GM18517 (cell line): ENCODE data around the gene DLD.
"Not testable (repeated sequence)": the region's sequence is repeated elsewhere in the genome, so short reads cannot be mapped to it uniquely, and the experiment has no call there.

Experiments
- ATAC-seq: cut with Tn5 transposase; IDR thresholded peaks from one replicate; pipeline ENCODE4 v1.9.1; 2021; ENCODE audit warnings: mild to moderate bottlenecking, moderate library complexity; ENCODE audit not compliant: unreplicated experiment

The DLD gene, protein sequence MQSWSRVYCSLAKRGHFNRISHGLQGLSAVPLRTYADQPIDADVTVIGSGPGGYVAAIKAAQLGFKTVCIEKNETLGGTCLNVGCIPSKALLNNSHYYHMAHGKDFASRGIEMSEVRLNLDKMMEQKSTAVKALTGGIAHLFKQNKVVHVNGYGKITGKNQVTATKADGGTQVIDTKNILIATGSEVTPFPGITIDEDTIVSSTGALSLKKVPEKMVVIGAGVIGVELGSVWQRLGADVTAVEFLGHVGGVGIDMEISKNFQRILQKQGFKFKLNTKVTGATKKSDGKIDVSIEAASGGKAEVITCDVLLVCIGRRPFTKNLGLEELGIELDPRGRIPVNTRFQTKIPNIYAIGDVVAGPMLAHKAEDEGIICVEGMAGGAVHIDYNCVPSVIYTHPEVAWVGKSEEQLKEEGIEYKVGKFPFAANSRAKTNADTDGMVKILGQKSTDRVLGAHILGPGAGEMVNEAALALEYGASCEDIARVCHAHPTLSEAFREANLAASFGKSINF

DNA sequence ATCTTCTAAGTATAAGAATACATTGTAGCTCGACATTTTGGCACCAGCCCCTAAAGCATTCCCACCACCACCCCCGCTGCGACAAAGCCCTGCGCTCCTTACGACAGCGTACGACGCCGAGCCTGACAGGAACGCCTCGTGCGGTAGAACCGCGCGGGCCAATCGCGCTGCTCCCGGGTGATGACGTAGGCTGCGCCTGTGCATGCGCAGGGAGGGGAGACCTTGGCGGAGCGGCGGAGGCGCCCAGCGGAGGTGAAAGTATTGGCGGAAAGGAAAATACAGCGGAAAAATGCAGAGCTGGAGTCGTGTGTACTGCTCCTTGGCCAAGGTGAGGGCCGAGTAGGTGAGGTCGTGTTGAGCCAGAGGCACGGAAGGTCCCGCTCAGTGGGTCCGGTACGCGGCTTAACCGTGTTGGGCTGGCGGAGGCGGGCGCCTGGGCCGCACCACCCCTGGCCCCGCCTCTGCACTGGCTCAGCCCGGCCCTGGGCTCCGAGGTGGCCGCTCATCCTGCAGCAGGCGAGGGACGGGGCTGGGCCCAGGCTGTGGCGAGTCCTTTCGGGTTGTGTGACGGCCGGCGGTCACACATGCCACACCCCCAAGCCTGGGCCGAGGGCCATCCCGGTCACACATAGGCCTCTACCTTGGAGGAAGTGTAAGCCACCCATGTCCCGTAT lies at the start of gene DLD:
DLD (plus strand) TSS at position 222 of the 674 bp plus-strand sequence; CDS start at position 290, 68 bp downstream.
- peak; percentile 98 for ATAC-seq

DNA sequence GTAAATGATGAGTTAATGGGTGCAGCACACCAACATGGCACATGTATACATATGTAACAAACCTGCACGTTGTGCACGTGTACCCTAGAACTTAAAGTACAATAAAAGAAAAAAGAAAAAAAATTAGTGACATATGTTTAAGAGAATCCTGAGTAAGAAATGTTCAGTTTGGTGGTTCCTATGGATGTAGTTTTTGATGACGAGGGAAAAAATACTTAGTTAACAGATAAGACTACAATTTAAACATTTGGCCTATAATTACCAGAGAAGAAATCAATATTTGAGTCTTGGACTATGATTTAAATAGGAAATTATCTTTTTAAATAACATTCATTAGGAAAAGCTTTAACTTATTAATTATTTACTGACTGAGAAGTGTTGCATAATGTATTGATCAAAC lies 48.8 kb upstream of the DLD start:
- ATAC-seq: no peak

DNA sequence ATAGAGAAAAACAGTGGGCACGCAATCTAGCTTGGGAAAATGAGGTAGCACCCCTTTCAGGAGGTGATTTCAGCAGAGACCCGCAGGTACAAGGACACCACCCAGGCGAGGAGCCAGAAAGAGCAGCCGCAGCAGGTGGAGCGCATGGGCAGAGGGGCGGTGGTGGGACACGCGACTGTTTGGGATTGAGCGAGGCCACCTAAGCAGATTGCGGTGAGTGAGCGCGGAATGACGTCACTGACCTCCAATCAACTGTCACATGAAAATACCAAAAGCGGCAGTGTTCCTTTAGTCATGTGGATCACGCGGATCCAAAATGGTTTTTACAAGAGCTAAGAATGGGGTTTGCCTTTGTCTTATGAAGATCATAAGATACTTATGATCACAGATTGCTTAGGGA lies 47.8 kb upstream of the DLD start:
- ATAC-seq: no peak

DNA sequence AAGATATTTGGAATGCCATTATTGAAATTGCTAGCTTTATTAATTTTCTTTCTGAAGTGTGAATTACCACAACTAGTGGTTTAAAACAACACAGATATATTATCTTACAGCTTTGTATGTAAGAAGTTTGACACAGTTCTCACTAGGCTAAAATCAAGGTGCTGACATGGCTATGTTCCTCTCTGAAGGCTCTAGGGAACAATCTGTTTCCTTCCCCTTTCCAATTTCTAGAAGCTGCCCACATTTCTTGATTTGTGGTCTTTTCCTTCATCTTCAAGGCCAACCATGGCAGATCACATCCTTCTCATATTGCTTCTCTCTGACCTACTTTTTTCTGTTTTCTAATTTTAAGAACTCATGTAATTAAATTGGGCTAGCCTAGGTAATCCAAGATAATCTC lies 44.7 kb upstream of the DLD start:
- ATAC-seq: no peak

DNA sequence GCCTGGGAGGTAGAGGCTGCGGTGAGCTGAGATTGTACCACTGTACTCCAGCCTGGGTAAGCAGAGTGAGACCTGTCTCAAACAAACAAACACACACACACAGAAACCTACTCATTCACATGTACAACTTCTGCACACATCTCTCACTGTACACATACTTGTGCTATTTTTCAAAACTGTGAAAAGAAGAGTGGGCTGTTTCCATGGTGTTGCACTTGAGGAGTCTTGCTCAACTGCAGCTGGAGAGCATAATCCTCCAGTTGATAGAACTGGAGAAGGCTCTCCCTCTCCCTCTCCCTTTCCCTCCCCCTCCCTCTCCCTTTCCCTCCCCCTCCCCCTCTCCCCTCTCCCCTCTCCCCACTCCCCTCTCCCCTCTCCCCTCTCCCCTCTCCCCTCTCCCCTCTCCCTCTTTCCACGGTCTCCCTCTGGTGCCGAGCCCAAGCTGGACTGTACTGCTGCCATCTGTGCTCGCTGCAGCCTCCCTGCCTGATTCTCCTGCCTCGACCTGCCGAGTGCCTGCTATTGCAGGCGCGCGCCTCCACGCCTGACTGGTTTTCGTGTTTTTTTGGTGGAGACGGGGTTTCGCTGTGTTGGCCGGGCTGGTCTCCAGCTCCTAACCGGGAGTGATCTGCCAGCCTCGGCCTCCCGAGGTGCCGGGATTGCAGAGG lies 43.7 kb upstream of the DLD start:
- no peak for ATAC-seq

DNA sequence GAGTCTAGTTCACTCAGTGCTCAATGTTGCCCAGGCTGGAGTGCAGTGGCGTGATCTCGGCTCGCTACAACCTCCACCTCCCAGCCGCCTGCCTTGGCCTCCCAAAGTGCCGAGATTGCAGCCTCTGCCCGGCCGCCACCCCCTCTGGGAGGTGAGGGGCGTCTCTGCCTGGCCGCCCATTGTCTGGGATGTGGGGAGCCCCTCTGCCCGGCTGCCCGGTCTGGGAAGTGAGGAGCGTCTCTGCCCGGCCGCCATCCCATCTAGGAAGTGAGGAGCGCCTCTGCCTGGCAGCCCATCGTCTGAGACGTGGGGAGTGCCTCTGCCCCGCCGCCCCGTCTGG lies 43.2 kb upstream of the DLD start:
- not testable (repeated sequence) for ATAC-seq

DNA sequence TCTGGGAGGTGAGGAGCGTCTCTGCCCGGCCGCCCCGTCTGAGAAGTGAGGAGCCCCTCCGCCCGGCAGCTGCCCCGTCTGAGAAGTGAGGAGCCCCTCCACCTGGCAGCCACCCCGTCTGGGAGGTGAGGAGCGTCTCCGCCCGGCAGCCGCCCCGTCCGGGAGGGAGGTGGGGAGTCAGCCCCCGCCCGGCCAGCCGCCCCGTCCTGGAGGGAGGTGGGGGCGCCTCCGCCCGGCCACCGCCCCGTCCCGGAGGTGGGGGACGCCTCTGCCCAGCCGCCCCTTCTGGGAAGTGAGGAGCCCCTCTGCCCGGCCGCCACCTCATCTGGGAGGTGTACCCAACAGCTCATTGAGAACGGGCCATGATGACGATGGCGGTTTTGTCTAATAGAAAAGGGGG lies 42.8 kb upstream of the DLD start:
- not testable (repeated sequence) for ATAC-seq

DNA sequence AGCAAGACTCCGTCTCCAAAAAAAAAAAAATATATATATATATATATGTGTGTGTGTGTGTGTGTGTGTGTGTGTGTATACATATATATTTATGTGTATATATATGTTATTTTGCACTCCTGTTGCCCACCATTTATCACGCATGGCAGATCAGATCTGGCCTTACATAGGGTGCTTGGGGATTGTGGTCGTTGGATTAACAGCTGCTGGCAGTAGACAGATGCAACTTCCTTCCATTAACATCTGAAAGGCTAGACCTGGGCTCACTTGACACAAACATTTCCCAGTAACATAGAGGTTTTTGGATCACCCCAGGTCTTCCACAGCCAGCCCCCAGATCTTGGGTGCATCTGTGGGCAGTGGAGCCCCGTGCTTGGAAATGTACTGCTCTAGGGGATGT lies 40.8 kb upstream of the DLD start:
- ATAC-seq: no peak

DNA sequence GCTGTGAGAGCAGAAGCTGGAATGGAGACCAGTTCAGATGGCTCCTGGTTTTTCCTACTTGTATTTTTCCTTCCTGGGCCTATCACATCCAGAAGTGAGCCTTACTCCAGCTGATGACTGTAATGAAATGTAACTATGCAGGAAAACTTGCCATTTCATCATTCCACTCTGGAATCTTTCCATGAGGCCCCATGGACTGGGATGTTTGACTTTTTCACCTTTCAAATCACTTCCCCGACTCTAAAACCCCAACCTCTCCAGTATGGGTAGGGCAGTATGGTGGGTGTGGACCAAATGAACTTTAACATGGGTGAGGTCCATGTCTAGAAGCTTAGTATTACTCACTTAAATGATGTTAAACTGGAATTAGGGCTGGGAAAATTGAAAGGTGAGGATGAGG lies 40.3 kb upstream of the DLD start:
- ATAC-seq: no peak

DNA sequence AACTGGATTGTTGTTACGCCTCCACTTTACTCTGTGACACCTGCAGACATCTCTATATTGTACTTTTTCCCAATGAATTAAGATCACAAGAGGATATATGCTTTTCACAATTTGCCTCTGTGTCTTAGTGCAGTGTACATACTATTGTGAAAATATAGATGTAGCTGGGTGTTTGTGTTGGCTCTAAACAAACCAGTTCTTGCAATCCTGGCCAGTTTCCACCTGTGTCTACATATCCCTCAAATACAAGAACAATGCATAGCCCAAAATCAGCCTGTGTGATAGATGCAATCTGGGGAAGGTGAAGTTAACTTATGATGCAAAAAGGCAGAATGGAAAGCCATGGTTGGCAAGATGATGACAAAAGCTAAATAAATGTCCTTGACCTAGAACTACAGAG lies 36.5 kb upstream of the DLD start:
- no peak for ATAC-seq

DNA sequence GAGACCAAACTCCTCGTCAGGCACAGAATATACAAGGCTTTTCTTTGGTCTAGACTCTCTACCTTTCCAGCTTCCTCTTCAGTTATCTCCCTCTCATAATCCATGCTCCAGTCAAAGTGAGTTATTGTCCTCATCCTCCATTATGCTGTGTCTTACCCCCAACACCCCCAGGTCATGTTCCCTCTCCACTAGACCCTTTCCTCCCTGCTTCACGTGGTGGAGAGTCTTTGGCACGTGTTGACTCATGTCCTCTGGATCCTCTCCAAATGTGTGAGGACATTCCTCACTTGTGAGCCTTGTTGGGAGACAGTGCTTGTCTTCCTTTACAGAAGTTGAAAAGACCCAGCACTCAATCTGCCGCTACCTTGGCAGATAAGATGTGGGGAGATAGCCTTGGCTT lies 36.0 kb upstream of the DLD start:
- ATAC-seq: no peak

DNA sequence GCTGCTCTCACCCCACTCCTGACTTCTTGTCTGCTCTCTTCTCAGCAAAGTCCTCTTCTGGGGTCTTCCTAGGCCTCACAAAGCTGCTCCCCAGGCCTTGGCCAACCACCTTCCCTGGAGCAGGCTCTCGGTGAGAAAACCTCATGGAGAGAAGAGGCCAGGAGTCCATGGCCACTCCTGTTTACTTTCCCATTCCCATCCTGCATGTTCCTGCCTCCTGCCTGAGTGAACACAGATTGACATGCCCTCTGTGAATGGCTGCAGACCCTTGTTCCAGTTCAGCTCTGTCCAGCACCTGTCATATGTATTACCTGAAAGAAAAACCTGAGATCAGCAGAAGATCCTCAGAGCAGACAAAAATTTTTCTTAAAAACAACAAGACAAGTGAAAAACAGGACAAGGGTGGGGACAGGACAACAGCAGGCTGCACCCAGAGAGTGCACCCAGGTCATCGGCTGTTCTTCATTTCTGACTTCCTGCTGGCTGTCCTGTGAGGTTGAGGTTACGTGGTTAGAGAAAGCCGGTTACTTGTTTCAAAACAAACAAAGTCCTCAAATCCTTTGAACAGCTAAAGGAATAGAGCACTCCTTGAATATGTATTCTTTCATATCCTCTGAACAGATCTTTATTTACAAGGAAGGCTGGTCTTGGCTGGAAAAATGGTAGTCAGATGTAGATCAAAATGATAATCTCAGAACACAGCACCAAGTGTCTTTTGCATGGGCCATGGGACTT lies 34.0 kb upstream of the DLD start:
- ATAC-seq: no peak

DNA sequence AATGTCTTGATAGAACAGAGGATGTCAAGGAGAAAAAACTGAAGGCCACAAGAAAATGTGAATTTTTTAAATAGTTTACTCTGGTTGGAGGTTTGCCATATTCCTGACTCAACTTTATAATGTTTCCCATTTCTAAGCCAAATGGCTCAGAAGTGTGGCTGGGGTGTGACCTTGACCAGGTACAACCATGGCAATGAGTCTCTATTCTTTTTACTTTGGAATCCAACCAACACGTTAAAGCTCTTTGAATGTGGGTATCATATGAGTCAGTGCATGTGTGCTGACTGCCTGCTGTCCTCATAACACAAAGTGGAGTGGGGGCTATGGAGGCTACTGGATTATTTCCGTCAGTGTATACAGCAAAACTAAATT lies 33.5 kb upstream of the DLD start:
- ATAC-seq: no peak

DNA sequence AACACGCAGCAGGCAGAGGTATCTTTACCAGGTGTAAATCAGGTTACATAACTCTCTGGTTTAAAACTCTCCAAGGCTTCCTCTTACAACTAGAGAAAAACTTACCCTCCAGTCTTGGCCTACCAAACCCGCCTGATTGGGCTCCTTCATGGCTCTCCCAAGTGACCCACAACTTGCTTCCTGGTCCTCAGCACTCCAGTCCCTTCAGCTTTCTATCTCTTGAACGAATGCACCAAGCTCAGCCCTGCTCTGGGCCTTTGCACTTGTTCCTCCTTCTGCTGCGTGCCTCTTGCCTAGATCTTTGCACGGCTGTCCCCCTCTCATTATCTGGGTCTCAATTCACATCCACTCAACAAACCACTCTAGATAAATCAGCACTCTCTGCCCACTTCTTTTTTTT lies 32.7 kb upstream of the DLD start:
- ATAC-seq: no peak

DNA sequence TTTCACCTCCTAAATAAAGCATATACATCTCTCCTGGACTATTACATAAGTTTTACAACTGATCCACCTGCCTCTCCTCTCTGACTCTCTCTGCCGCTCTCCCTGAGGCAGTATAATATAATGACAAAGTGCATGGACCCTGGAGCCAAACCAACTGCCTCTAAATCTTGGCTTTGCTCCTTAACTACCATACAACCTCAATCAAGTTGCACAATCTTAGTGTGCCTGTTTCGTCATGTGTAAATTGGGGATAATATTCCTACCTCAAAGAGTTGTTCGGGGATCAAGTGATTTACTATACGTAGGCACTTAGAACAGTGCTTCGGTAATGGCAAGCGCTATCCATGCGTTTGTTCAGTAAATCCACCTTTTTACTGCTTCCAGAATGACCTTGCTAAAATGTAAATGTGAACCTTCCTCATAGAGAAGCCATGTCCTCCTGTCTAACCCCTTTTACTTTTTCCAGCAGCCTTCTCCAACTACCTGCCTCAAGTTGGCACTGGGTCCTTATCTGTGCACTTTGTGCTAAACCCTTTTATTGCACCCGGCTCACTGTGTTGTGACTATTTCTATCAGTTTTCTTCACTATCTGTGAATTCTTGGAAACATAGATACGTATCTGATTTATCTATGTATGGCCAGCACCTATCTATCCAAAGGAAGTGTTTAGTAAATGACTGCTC lies 30.6 kb upstream of the DLD start:
- ATAC-seq: no peak

DNA sequence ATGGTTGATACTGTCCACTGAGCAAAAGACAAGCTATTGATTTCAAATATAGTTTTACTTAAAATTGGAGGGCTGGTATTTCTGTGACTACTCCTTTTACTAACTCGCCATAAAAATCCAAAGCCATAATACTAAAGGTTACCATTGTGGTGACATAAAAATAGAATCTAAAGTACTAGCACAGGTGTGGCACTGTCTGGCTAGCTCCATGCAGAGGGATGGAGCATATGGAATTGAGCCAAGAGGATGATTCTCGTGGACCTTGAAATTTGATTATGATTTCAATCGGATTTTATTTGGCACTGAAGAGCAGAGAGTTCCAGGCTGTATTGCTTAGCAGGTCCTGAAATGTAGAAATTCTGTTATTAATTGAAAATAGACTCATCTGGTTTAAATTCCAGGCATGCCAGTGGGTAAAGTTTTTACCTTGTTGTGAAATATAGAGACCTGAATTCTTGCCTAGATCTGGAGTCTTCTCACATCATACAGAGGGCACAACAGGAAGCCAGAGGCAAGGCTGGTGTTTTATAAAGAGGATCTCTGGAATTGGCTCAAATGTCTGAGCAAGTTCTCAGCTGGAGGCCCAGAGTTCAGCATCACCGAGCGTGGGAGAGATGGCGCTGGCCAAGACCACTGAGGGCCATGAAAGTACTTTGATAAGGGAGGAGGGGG lies 29.9 kb upstream of the DLD start:
- no peak for ATAC-seq

DNA sequence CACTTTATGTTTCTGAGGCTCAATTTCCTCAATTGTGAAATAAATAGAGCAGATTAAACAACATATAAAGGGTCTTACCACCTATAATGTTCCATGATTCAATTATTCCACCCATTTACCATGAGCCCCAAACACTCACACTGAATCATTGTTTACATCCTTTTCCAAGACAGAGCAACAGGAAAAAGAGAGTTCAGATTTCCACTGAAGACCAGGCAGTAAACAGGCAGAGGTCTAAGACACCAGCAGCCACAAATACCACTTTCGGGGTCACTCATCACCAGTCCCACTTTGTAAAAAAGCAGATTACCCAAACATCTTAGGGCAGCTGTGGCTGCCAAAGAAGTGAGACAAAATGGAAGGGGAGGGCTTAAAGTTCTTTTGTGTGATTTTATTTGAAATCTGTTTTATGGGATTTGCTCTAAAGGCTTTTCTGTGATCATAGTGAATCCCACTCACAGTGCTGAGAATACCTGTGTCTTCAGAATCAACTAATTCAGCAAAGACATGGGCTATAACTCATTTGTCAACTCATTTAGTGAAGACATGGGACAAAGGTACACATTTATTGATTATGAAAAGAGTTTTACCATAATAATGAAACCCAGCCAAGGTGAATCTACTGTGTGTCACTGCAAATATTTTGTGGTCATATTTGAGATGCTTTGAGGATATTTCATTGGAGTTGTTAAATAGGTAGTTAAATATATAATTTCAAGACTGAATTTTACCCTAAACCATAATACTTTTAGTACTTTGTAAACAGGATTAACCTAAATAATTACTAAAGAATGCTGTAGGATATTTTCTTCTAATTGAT lies 24.8 kb upstream of the DLD start:
- ATAC-seq: no peak

DNA sequence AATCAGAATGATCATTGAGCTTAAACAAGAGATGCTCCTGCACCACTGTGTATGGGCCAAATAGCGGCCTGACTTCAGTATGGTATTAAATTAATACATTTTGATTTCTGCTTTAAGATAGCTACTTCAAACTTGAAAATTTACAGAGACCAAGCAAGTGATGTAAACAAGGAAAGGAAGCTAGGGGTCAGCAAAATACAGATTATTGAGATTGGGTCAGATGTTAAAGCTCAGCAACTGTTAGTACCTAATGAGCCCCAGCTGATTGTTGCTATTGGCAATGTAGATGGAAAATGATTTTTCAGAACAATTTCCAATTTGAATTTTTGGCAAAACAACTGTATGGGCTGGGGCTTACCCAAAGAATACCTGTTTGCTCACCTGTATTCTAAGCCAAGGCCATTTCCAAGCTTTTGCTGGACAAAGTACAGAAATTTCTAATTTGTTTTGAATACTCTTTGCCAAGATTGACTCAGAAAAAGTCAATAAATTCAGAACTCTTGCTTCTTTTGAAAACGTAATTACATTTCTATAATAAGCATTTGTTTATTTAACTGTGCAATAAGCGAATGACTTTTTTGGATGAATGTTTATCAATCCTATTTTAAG lies 23.0 kb upstream of the DLD start:
- no peak for ATAC-seq

DNA sequence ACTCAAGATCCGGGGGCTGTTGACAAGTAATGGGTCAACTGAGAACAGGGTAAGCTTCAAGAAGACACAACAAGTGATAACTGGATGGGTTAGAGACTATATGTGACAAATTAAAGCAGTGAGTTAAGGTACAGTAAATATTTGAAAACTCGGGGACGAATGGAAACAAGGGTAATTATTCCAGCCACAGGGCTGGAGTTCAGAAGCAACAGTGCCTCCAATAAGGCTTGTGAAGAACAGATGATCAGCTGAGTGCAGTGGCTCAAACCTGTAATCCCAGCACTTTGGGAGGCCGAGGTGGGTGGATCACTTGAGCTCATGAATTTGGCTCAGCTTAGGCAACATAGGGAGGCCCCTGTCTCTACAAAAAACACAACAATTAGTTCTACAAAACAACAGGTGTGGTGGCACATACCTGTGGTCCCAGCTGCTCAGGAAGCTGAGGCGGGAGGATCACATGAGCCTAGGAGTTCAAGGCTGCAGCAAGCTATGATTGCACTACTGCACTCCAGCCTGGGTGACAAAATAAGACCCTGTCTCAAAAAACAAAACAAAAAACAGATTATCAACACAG lies 20.5 kb upstream of the DLD start:
- ATAC-seq: no peak
